ENCODE data around the gene RPS17.

The RPS17 gene

GRCh38 chr15:82572311-82572710, 32.1 kb upstream of the RPS17 start:
- no peak overlapping the region for H3K4me3 ChIP-seq (ENCODE audit: low read length)
- no peaks in the 10 kb centered on the region for H3K36me3 ChIP-seq (replicated peaks; ENCODE audit: insufficient read depth, low read length)
- H4K20me1 ChIP-seq (ENCODE audit: insufficient read depth, low read length): no peaks in the 10 kb centered on the region
- H3F3A ChIP-seq (ENCODE audit: insufficient read depth, low read length): no peaks in the 10 kb centered on the region
- H3K4me1 ChIP-seq (ENCODE audit: low read length): no peaks in the 10 kb centered on the region
- H3K27me3 ChIP-seq (replicated peaks; ENCODE audit: insufficient read depth, low read length): no peaks in the 10 kb centered on the region
- H3K4me2 ChIP-seq (ENCODE audit: low read depth, low read length): no peak overlapping the region
- H3K79me2 ChIP-seq (ENCODE audit: low read length): no peaks in the 10 kb centered on the region
- TF ChIP-seq EZH2 (optimal IDR thresholded peaks at IDR 0.05; ENCODE audit: low read depth, low read length) (no peak), EZH2phosphoT487 (IDR thresholded peaks at IDR 0.05; ENCODE audit: low read length) (no peak), CTCF (IDR thresholded peaks at IDR 0.05; ENCODE audit: low read length) (no peak)
- no peak overlapping the region for H3K9ac ChIP-seq (ENCODE audit: low read length)
- no peak overlapping the region for H3K27ac ChIP-seq (ENCODE audit: low read length)
- no peak overlapping the region for H2AFZ ChIP-seq (ENCODE audit: low read length)
- no peaks in the 10 kb centered on the region for H3K9me3 ChIP-seq (replicated peaks; ENCODE audit: insufficient read depth, low read length)
- no peaks in the 10 kb centered on the region for H3K9me2 ChIP-seq (replicated peaks; ENCODE audit: insufficient read depth, low read length)
- DNase-seq: no peak

GRCh38 chr15:82571722-82572222, 31.5 kb upstream of the RPS17 start:
- Histone ChIP-seq H3K9ac (ENCODE audit: low read length) (no peak overlapping the region), H3K27me3 (replicated peaks; ENCODE audit: insufficient read depth, low read length) (no peaks in the 10 kb centered on the region), H4K20me1 (ENCODE audit: insufficient read depth, low read length) (no peaks in the 10 kb centered on the region), H3K9me3 (replicated peaks; ENCODE audit: insufficient read depth, low read length) (no peaks in the 10 kb centered on the region), H3K4me1 (ENCODE audit: low read length) (no peaks in the 10 kb centered on the region), H3F3A (ENCODE audit: insufficient read depth, low read length) (no peaks in the 10 kb centered on the region), H3K4me2 (ENCODE audit: low read depth, low read length) (no peak overlapping the region), H3K79me2 (ENCODE audit: low read length) (no peaks in the 10 kb centered on the region), H2AFZ (ENCODE audit: low read length) (no peak overlapping the region), H3K9me2 (replicated peaks; ENCODE audit: insufficient read depth, low read length) (no peaks in the 10 kb centered on the region), H3K36me3 (replicated peaks; ENCODE audit: insufficient read depth, low read length) (no peaks in the 10 kb centered on the region), H3K27ac (ENCODE audit: low read length) (no peak overlapping the region), H3K4me3 (ENCODE audit: low read length) (no peak overlapping the region)
- no peak for TF ChIP-seq EZH2phosphoT487 (IDR thresholded peaks at IDR 0.05; ENCODE audit: low read length)
- TF ChIP-seq CTCF (IDR thresholded peaks at IDR 0.05; ENCODE audit: low read length): no peak
- TF ChIP-seq EZH2 (optimal IDR thresholded peaks at IDR 0.05; ENCODE audit: low read depth, low read length): no peak
- no peak for DNase-seq

GRCh38 chr15:82570721-82571508, 30.7 kb upstream of the RPS17 start:
- no peak overlapping the region for H3K27ac ChIP-seq (ENCODE audit: low read length)
- H3K9ac ChIP-seq (ENCODE audit: low read length): no peak overlapping the region
- DNase-seq: no peak

More at GRCh38 chr15:82570721-82571508, 30.7 kb upstream of the RPS17 start:
- Histone ChIP-seq H3K9me2 (replicated peaks; ENCODE audit: insufficient read depth, low read length) (no peaks in the 10 kb centered on the region), H3F3A (ENCODE audit: insufficient read depth, low read length) (no peaks in the 10 kb centered on the region), H3K79me2 (ENCODE audit: low read length) (no peaks in the 10 kb centered on the region), H3K36me3 (replicated peaks; ENCODE audit: insufficient read depth, low read length) (no peaks in the 10 kb centered on the region), H3K4me3 (ENCODE audit: low read length) (no peak overlapping the region), H3K9me3 (replicated peaks; ENCODE audit: insufficient read depth, low read length) (no peaks in the 10 kb centered on the region), H3K27me3 (replicated peaks; ENCODE audit: insufficient read depth, low read length) (no peaks in the 10 kb centered on the region), H3K4me2 (ENCODE audit: low read depth, low read length) (no peak overlapping the region), H4K20me1 (ENCODE audit: insufficient read depth, low read length) (no peaks in the 10 kb centered on the region), H3K4me1 (ENCODE audit: low read length) (no peaks in the 10 kb centered on the region), H2AFZ (ENCODE audit: low read length) (no peak overlapping the region)
- no peak for TF ChIP-seq CTCF (IDR thresholded peaks at IDR 0.05; ENCODE audit: low read length)
- TF ChIP-seq EZH2 (optimal IDR thresholded peaks at IDR 0.05; ENCODE audit: low read depth, low read length): no peak
- no peak for TF ChIP-seq EZH2phosphoT487 (IDR thresholded peaks at IDR 0.05; ENCODE audit: low read length)

Measured in MM.1S (cell line).